Prostate gland (tissue), 2 donors: Measurements from ENCODE around the gene CARD14.
"Not testable (repeated sequence)": the region's sequence is repeated elsewhere in the genome, so short reads cannot be mapped to it uniquely, and the experiment has no call there.

ENCODE experiments used
- POLR2A ChIP-seq: fragments of 450-650 bp; IDR thresholded peaks from one replicate; pipeline ENCODE4 v1.6.1; 2016; ENCODE audit warnings: antibody characterized with exemption, mild to moderate bottlenecking
- POLR2AphosphoS5 ChIP-seq: sonication (generic); formaldehyde crosslinking; IDR thresholded peaks from one replicate; pipeline ENCODE4 v1.6.1; 2017; ENCODE audit warnings: antibody characterized with exemption
- TF ChIP-seq, protein P1 (sequence below), 4 experiments: fragments of 200-600 bp in 2 of 4; fragments of 450-650 bp in 2 of 4; sonication (generic) in 2 of 4; IDR thresholded peaks; 1 replicate in 3 of 4; 2 replicates in 1 of 4; pipeline ENCODE4 v1.5.1; 2016 to 2019; ENCODE audit warnings: antibody characterized with exemption in 4 of 4, mild to moderate bottlenecking in 2 of 4, moderate library complexity in 2 of 4

DNA sequence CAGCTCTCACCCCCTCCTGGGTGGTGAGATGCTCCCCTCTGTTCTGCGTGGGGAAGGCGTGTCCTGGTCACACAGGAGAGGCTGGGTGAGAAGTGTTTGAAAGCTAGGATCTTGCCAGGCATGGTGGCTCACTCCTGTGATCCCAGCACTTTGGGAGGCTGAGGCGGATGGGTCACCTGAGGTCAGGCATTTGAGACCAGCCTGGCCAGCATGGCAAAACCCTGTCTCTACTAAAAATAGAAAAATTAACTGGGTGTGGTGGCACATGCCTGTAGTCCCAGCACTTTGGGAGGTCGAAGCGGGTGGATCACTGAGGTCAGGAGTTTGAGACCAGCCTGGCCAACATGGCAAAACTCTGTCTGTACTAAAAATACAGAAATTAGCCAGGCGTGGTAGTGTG, 74.6 kb downstream of the CARD14 start:
- TF ChIP-seq, protein P1, sequence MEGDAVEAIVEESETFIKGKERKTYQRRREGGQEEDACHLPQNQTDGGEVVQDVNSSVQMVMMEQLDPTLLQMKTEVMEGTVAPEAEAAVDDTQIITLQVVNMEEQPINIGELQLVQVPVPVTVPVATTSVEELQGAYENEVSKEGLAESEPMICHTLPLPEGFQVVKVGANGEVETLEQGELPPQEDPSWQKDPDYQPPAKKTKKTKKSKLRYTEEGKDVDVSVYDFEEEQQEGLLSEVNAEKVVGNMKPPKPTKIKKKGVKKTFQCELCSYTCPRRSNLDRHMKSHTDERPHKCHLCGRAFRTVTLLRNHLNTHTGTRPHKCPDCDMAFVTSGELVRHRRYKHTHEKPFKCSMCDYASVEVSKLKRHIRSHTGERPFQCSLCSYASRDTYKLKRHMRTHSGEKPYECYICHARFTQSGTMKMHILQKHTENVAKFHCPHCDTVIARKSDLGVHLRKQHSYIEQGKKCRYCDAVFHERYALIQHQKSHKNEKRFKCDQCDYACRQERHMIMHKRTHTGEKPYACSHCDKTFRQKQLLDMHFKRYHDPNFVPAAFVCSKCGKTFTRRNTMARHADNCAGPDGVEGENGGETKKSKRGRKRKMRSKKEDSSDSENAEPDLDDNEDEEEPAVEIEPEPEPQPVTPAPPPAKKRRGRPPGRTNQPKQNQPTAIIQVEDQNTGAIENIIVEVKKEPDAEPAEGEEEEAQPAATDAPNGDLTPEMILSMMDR (IDR thresholded peaks at IDR 0.05): not testable (repeated sequence)
- TF ChIP-seq POLR2A, POLR2AphosphoS5: not testable (repeated sequence)
